H9 (cell line): ENCODE measurements around the gene ALG12. TPM values are rescaled to one million over a fixed set of nuclear protein-coding genes. Genes with fewer than 3 reads are reported as not detected.

ENCODE experiments used
- DNase-seq: peaks from one replicate; pipeline ENCODE4 v3.0.0-alpha.2; 2017
- H2AFZ ChIP-seq: one replicate; pipeline ENCODE4 v1.6.1; 2013; ENCODE audit warnings: mild to moderate bottlenecking, low read length, control low read depth, moderate library complexity
- H2AK5ac ChIP-seq: 2 replicates; pipeline ENCODE4 v1.6.1; 2013; ENCODE audit warnings: low read length, control low read depth, mixed read lengths; ENCODE audit not compliant: insufficient read length
- H2BK120ac ChIP-seq: one replicate; pipeline ENCODE4 v1.6.1; 2013; ENCODE audit warnings: low read depth, mild to moderate bottlenecking, low read length, control low read depth, inconsistent platforms; ENCODE audit not compliant: poor library complexity, severe bottlenecking
- H2BK12ac ChIP-seq: 2 replicates; pipeline ENCODE4 v1.6.1; 2013; ENCODE audit warnings: low read length, control low read depth, mixed read lengths, low read depth; ENCODE audit not compliant: insufficient read length
- H2BK15ac ChIP-seq: 2 replicates; pipeline ENCODE4 v1.6.1; 2013; ENCODE audit warnings: low read depth, low read length, control low read depth
- H2BK20ac ChIP-seq: one replicate; pipeline ENCODE4 v1.6.1; 2013; ENCODE audit warnings: low read depth, mild to moderate bottlenecking, low read length, control low read depth, inconsistent platforms; ENCODE audit not compliant: poor library complexity, severe bottlenecking
- H2BK5ac ChIP-seq: 2 replicates; pipeline ENCODE4 v1.6.1; 2013; ENCODE audit warnings: low read length, control low read depth, mixed read lengths; ENCODE audit not compliant: insufficient read length
- H3K14ac ChIP-seq: 2 replicates; pipeline ENCODE4 v1.6.1; 2013; ENCODE audit warnings: low read length, control low read depth; ENCODE audit not compliant: insufficient read depth
- H3K18ac ChIP-seq: 2 replicates; pipeline ENCODE4 v1.6.1; 2013; ENCODE audit warnings: low read depth, mild to moderate bottlenecking, mixed read lengths, low read length, control low read depth; ENCODE audit not compliant: insufficient read length
- H3K23ac ChIP-seq: 2 replicates; pipeline ENCODE4 v1.6.1; 2013; ENCODE audit warnings: low read length, control low read depth, mixed read lengths, low read depth; ENCODE audit not compliant: insufficient read length
- H3K23me2 ChIP-seq: 2 replicates; pipeline ENCODE4 v1.6.1; 2013; ENCODE audit warnings: low read depth, mild to moderate bottlenecking, mixed read lengths, low read length, control low read depth; ENCODE audit not compliant: insufficient read length, poor library complexity, severe bottlenecking
- H3K27ac ChIP-seq: 2 replicates; pipeline ENCODE4 v1.5.1; 2013; ENCODE audit warnings: low read length, control low read depth, mixed read lengths, low read depth; ENCODE audit not compliant: insufficient read length
- H3K27me3 ChIP-seq: 2 replicates; pipeline ENCODE4 v1.6.1; 2013; ENCODE audit warnings: low read length, control low read depth, inconsistent platforms; ENCODE audit not compliant: insufficient read depth
- H3K4ac ChIP-seq: 2 replicates; pipeline ENCODE4 v1.6.1; 2013; ENCODE audit warnings: low read depth, mild to moderate bottlenecking, control low read depth, inconsistent platforms, low read length, moderate library complexity
- H3K4me1 ChIP-seq: 2 replicates; pipeline ENCODE4 v1.6.1; 2013; ENCODE audit warnings: low read length, control low read depth, inconsistent platforms; ENCODE audit not compliant: insufficient read depth
- H3K4me2 ChIP-seq: 2 replicates; pipeline ENCODE4 v1.6.1; 2013; ENCODE audit warnings: low read length, control low read depth, mixed read lengths; ENCODE audit not compliant: insufficient read length, insufficient read depth
- H3K56ac ChIP-seq: 2 replicates; pipeline ENCODE4 v1.6.1; 2013; ENCODE audit warnings: low read depth, mild to moderate bottlenecking, mixed read lengths, low read length, control low read depth; ENCODE audit not compliant: insufficient read length
- H3K79me1 ChIP-seq: 2 replicates; pipeline ENCODE4 v1.6.1; 2013; ENCODE audit warnings: low read depth, mild to moderate bottlenecking, moderate library complexity, low read length, control low read depth, inconsistent platforms; ENCODE audit not compliant: insufficient read depth, poor library complexity, severe bottlenecking
- H3K79me2 ChIP-seq: 2 replicates; pipeline ENCODE4 v1.6.1; 2013; ENCODE audit warnings: low read length, control low read depth, inconsistent platforms; ENCODE audit not compliant: insufficient read depth
- H3K9ac ChIP-seq: 2 replicates; pipeline ENCODE4 v1.6.1; 2013; ENCODE audit warnings: low read length, control low read depth, mixed read lengths; ENCODE audit not compliant: insufficient read length; ENCODE audit errors: extremely low read depth
- H3K9me3 ChIP-seq: one replicate; pipeline ENCODE4 v1.6.1; 2013; ENCODE audit warnings: low read depth, low read length, inconsistent platforms; ENCODE audit not compliant: control insufficient read depth
- H3T11ph ChIP-seq: one replicate; pipeline ENCODE4 v1.6.1; 2013; ENCODE audit warnings: mild to moderate bottlenecking, low read length, control low read depth, inconsistent platforms
- H4K20me1 ChIP-seq: one replicate; pipeline ENCODE4 v1.6.1; 2013; ENCODE audit not compliant: control insufficient read depth, insufficient read length, insufficient read depth
- H4K5ac ChIP-seq: 2 replicates; pipeline ENCODE4 v1.6.1; 2013; ENCODE audit warnings: low read depth, mild to moderate bottlenecking, mixed read lengths, low read length, control low read depth; ENCODE audit not compliant: insufficient read length
- H4K8ac ChIP-seq: replicated peaks from 2 replicates; pipeline ENCODE4 v1.6.1; 2013; ENCODE audit warnings: low read length, control low read depth, mixed read lengths, low read depth; ENCODE audit not compliant: insufficient read length
- H4K91ac ChIP-seq: 2 replicates; pipeline ENCODE4 v1.6.1; 2013; ENCODE audit warnings: low read depth, mild to moderate bottlenecking, moderate library complexity, mixed read lengths, low read length, control low read depth; ENCODE audit not compliant: insufficient read length
- H3K27ac Mint-ChIP-seq, 3 experiments: 2 replicates in 2 of 3; 3 replicates in 1 of 3; pipeline ENCODE4 v1.8.0; 2020 to 2021; ENCODE audit warnings: mixed read lengths in 3 of 3, mild to moderate bottlenecking in 1 of 3, moderate library complexity in 1 of 3
- H3K27me3 Mint-ChIP-seq: 2 replicates; pipeline ENCODE4 v1.8.0; 2021; ENCODE audit warnings: low read depth, mild to moderate bottlenecking, moderate library complexity, mixed read lengths
- H3K36me3 Mint-ChIP-seq, 3 experiments: 2 replicates in 2 of 3; 3 replicates in 1 of 3; pipeline ENCODE4 v1.8.0; 2020 to 2021; ENCODE audit warnings: low read depth in 3 of 3, mixed read lengths in 3 of 3; ENCODE audit not compliant: insufficient read depth in 1 of 3
- H3K4me1 Mint-ChIP-seq, 2 experiments: 2 replicates each; pipeline ENCODE4 v1.8.0; 2020; ENCODE audit warnings: mixed read lengths in 2 of 2
- H3K4me3 Mint-ChIP-seq, 2 experiments: 2 replicates in 1 of 2; 3 replicates in 1 of 2; pipeline ENCODE4 v1.8.0; 2020 to 2021; ENCODE audit warnings: mild to moderate bottlenecking in 2 of 2, mixed read lengths in 2 of 2, moderate library complexity in 1 of 2
- H3K9me3 Mint-ChIP-seq, 2 experiments: 2 replicates in 1 of 2; 3 replicates in 1 of 2; pipeline ENCODE4 v1.8.0; 2020; ENCODE audit warnings: mild to moderate bottlenecking in 2 of 2, mixed read lengths in 2 of 2, moderate library complexity in 1 of 2
- WGBS: extraction: QIAGEN DNeasy Blood & Tissue Kit; methylation state at CpG from one replicate; pipeline ENCODE4 v1.1.7; 2013; ENCODE audit warnings: missing lambda C conversion rate, low lambda C conversion rate, mixed read lengths; ENCODE audit not compliant: insufficient read length; ENCODE audit errors: extremely low coverage; 5-methylcytosine and 5-hydroxymethylcytosine counted together
- total RNA-seq: library from RNA; stranded (reverse); gene quantifications from 2 replicates; pipeline ENCODE4 v1.2.1, GENCODE V29; 2021
- TF ChIP-seq, protein P1 (sequence below): fragments of 200-600 bp; sonication (generic); conservative IDR thresholded peaks from 3 replicates; pipeline ENCODE4 v1.8.0; 2021; ENCODE audit warnings: antibody characterized with exemption, mild to moderate bottlenecking

The ALG12 gene
- total RNA-seq, 1 experiment from 2014 or later = 19.2 TPM

DNA sequence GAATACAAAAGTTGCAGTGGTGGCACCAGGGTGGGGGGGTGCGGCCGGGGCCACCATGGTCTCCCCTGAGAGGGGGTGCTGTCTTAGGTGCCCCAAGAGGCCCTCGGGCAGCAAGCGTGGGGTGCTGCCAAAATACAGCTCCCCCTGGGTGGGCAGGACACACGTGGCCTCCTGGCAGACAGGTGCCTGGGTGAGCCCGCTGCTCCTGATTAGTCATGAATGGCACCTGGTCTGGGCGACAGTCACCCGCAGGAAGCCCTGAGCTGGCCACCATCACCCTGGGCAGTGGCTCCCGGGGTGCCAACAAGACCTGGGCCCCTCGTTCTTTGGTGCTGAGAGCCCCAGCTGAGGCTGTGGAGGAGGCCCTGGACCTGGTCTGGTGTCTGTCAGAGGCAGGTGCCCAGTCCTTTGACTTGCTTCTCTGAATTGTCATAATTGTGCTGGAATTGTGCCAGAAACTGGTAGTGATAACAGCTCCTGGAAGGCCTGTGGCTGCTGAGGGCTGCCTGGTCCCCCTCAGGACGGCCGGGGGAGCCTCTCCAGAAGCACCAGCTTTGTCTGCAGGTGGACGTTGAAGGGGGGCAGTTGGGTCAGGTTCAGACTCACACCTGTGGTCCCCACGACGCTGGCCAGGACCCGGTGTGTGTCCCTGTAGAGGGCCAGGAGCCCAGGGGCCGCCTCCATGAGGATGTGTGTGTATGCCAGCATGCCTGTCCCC is 14.8 kb downstream of the ALG12 start:
- no peak overlapping the region for H2BK20ac ChIP-seq
- H4K91ac ChIP-seq = no peak overlapping the region
- no peaks in the 10 kb centered on the region for H3K79me2 ChIP-seq
- no peak overlapping the region for H3K4ac ChIP-seq
- no peak overlapping the region for H3K27ac Mint-ChIP-seq
- H2BK15ac ChIP-seq = no peak overlapping the region
- H2AFZ ChIP-seq = no peak overlapping the region
- no peak overlapping the region for H3K14ac ChIP-seq
- no peak overlapping the region for H3K4me3 Mint-ChIP-seq
- H4K8ac ChIP-seq = no peak overlapping the region
- no peak overlapping the region for H3T11ph ChIP-seq
- no peak overlapping the region for H4K5ac ChIP-seq
- DNase-seq = no peak
- no peak overlapping the region for H3K23ac ChIP-seq
- H3K56ac ChIP-seq = no peak overlapping the region
- no CpG with 5 or more reads among the region's 17 CpGs for WGBS
- peaks cover 35 to 57% (median 56%) of the 10 kb centered on the region in 3 experiments for H3K36me3 Mint-ChIP-seq
- no peak overlapping the region for H3K18ac ChIP-seq
- H3K27me3 Mint-ChIP-seq = no peaks in the 10 kb centered on the region
- H3K23me2 ChIP-seq = no peaks in the 10 kb centered on the region
- H2BK5ac ChIP-seq = no peak overlapping the region
- no peak overlapping the region for H2BK120ac ChIP-seq
- no peak overlapping the region for H3K4me2 ChIP-seq
- H2AK5ac ChIP-seq = no peak overlapping the region
- no peaks in the 10 kb centered on the region for H3K4me1 ChIP-seq
- TF ChIP-seq, protein P1, sequence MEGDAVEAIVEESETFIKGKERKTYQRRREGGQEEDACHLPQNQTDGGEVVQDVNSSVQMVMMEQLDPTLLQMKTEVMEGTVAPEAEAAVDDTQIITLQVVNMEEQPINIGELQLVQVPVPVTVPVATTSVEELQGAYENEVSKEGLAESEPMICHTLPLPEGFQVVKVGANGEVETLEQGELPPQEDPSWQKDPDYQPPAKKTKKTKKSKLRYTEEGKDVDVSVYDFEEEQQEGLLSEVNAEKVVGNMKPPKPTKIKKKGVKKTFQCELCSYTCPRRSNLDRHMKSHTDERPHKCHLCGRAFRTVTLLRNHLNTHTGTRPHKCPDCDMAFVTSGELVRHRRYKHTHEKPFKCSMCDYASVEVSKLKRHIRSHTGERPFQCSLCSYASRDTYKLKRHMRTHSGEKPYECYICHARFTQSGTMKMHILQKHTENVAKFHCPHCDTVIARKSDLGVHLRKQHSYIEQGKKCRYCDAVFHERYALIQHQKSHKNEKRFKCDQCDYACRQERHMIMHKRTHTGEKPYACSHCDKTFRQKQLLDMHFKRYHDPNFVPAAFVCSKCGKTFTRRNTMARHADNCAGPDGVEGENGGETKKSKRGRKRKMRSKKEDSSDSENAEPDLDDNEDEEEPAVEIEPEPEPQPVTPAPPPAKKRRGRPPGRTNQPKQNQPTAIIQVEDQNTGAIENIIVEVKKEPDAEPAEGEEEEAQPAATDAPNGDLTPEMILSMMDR = no peak
- no peak overlapping the region for H3K9ac ChIP-seq
- H4K20me1 ChIP-seq = peaks cover 5% of the 10 kb centered on the region
- no peak overlapping the region for H3K27ac ChIP-seq
- no peak overlapping the region for H2BK12ac ChIP-seq
- H3K79me1 ChIP-seq = no peaks in the 10 kb centered on the region
- no peaks in the 10 kb centered on the region for H3K9me3 ChIP-seq
- H3K9me3 Mint-ChIP-seq = peaks cover 7 to 11% of the 10 kb centered on the region in 2 experiments; a peak in 4 of 5 replicates
- H3K27me3 ChIP-seq = no peaks in the 10 kb centered on the region
- peaks cover 0 to 6% of the 10 kb centered on the region in 2 experiments; a peak in 1 of 4 replicates for H3K4me1 Mint-ChIP-seq
